CD4-positive, CD25-positive, alpha-beta regulatory T cell (primary cell): Measurements from ENCODE around the gene WDFY3. TPM values are rescaled to one million over a fixed set of nuclear protein-coding genes. Genes with fewer than 3 reads are reported as not detected.

Experiments
- ATAC-seq, 2 donors: fragments of 150-1000 bp; cut with Tn5 transposase; one replicate each; pipeline ENCODE4 v1.10.0; 2021; ENCODE audit warnings: low read depth in 2 of 2, moderate number of reproducible peaks in 2 of 2, moderate library complexity in 1 of 2
- DNase-seq, 3 donors: peaks; one replicate each; pipeline versions ENCODE4 v3.0.0 to v3.0.0-alpha.2; 2012 to 2022; ENCODE audit warnings: mixed read lengths in 1 of 3
- H3K27ac ChIP-seq: one replicate; pipeline ENCODE4 v1.7.0; 2013; ENCODE audit warnings: mild to moderate bottlenecking, low read length; ENCODE audit not compliant: insufficient read depth, poor library complexity, severe bottlenecking
- H3K27me3 ChIP-seq: one replicate; pipeline ENCODE4 v1.7.0; 2013; ENCODE audit warnings: low read length; ENCODE audit not compliant: control insufficient read depth, insufficient read depth
- H3K36me3 ChIP-seq: one replicate; pipeline ENCODE4 v1.7.0; 2013; ENCODE audit warnings: mild to moderate bottlenecking, low read length, moderate library complexity; ENCODE audit not compliant: control insufficient read depth, insufficient read depth
- H3K4me1 ChIP-seq: 2 replicates; pipeline ENCODE4 v1.7.0; 2013; ENCODE audit warnings: mild to moderate bottlenecking, low read length; ENCODE audit not compliant: insufficient read depth, control insufficient read depth, poor library complexity, severe bottlenecking
- H3K4me3 ChIP-seq: one replicate; pipeline ENCODE4 v1.7.0; 2013; ENCODE audit warnings: low read depth, mild to moderate bottlenecking, low read length, moderate library complexity
- H3K9me3 ChIP-seq, 2 experiments: 1 replicate in 1 of 2; 2 replicates in 1 of 2; pipeline ENCODE4 v1.7.0; 2013; ENCODE audit warnings: low read length in 2 of 2, mild to moderate bottlenecking in 1 of 2, moderate library complexity in 1 of 2; ENCODE audit not compliant: control insufficient read depth in 2 of 2
- H3K27ac Mint-ChIP-seq, 3 donors: one replicate each; pipeline ENCODE4 v1.8.0; 2020 to 2022; ENCODE audit warnings: mild to moderate bottlenecking in 3 of 3, mixed read lengths in 3 of 3, moderate library complexity in 2 of 3
- H3K27me3 Mint-ChIP-seq: one replicate; pipeline ENCODE4 v1.8.0; 2022; ENCODE audit warnings: mild to moderate bottlenecking, mixed read lengths
- H3K36me3 Mint-ChIP-seq: one replicate; pipeline ENCODE4 v1.8.0; 2020; ENCODE audit warnings: mixed read lengths
- H3K4me1 Mint-ChIP-seq, 4 donors: one replicate each; pipeline ENCODE4 v1.8.0; 2020 to 2022; ENCODE audit warnings: mixed read lengths in 4 of 4, mild to moderate bottlenecking in 1 of 4
- H3K4me3 Mint-ChIP-seq, 4 donors: one replicate each; pipeline ENCODE4 v1.8.0; 2020 to 2022; ENCODE audit warnings: mild to moderate bottlenecking in 4 of 4, mixed read lengths in 4 of 4, moderate library complexity in 3 of 4
- H3K9me3 Mint-ChIP-seq, 7 donors: one replicate each; pipeline ENCODE4 v1.8.0; 2020 to 2022; ENCODE audit warnings: mixed read lengths in 7 of 7, mild to moderate bottlenecking in 3 of 7, moderate library complexity in 2 of 7
- polyA plus RNA-seq, 4 donors: library from polyadenylated mRNA; unstranded; fragments of 300-500 nt; fragmentation: Illumina TruSeq; gene quantifications; one replicate each; pipeline ENCODE4 v1.2.3, GENCODE V29; 2021
- total RNA-seq: library from RNA; stranded (reverse); gene quantifications from one replicate; pipeline ENCODE4 v1.2.3, GENCODE V29; 2022

WDFY3 gene
- total and polyA plus RNA-seq, 5 donors from 2014 or later: 0.44 TPM; not detected in 4

- H3K27ac Mint-ChIP-seq: no peak overlapping the region
- H3K27me3 Mint-ChIP-seq: no peaks in the 10 kb centered on the region
- Histone ChIP-seq H3K36me3 (no peaks in the 10 kb centered on the region), H3K4me1 (no peaks in the 10 kb centered on the region), H3K9me3 (no peaks in the 10 kb centered on the region), H3K27ac (no peak overlapping the region), H3K4me3 (no peak overlapping the region), H3K27me3 (no peaks in the 10 kb centered on the region)
- H3K4me1 Mint-ChIP-seq: no peaks in the 10 kb centered on the region
- ATAC-seq (no peak), DNase-seq (no peak)
- peaks cover 0 to 4% (median 1%) of the 10 kb centered on the region in 7 donors for H3K9me3 Mint-ChIP-seq
- H3K4me3 Mint-ChIP-seq: no peak overlapping the region
- H3K36me3 Mint-ChIP-seq: no peaks in the 10 kb centered on the region
Observed at GRCh38 chr4:84977396-84977795, 10.9 kb upstream of the WDFY3 start.

GRCh38 chr4:84973856-84974255 is 7.4 kb upstream of the WDFY3 start:
- Mint-ChIP-seq H3K27ac (no peak overlapping the region), H3K4me1 (no peaks in the 10 kb centered on the region), H3K27me3 (no peaks in the 10 kb centered on the region), H3K9me3 (peaks cover 0 to 2% (median 0%) of the 10 kb centered on the region in 7 donors), H3K36me3 (no peaks in the 10 kb centered on the region), H3K4me3 (no peak overlapping the region)
- Histone ChIP-seq H3K4me3 (no peak overlapping the region), H3K9me3 (no peaks in the 10 kb centered on the region), H3K27ac (no peak overlapping the region), H3K4me1 (no peaks in the 10 kb centered on the region), H3K27me3 (peaks cover 2% of the 10 kb centered on the region), H3K36me3 (no peaks in the 10 kb centered on the region)
- DNase-seq (no peak), ATAC-seq (no peak)

- Mint-ChIP-seq H3K9me3 (peaks cover 0 to 3% (median 0%) of the 10 kb centered on the region in 7 donors), H3K36me3 (no peaks in the 10 kb centered on the region), H3K4me1 (peaks cover 0 to 10% (median 5%) of the 10 kb centered on the region in 4 donors), H3K4me3 (no peak overlapping the region), H3K27ac (no peak overlapping the region), H3K27me3 (peaks cover 12% of the 10 kb centered on the region)
- H3K9me3 ChIP-seq: no peaks in the 10 kb centered on the region
- peak in 1 of 3 donors; percentile 4 for DNase-seq
- H3K27ac ChIP-seq: no peak overlapping the region
- H3K27me3 ChIP-seq: peaks cover 9% of the 10 kb centered on the region
- no peak for ATAC-seq
- no peak overlapping the region for H3K4me3 ChIP-seq
- no peaks in the 10 kb centered on the region for H3K4me1 ChIP-seq
- H3K36me3 ChIP-seq: no peaks in the 10 kb centered on the region
Observed at GRCh38 chr4:84971319-84971932, 4.9 kb upstream of the WDFY3 start.

- Histone ChIP-seq H3K4me1 (peaks cover 5% of the 10 kb centered on the region), H3K4me3 (no peak overlapping the region), H3K36me3 (no peaks in the 10 kb centered on the region), H3K9me3 (no peaks in the 10 kb centered on the region), H3K27me3 (peaks cover 14% of the 10 kb centered on the region), H3K27ac (no peak overlapping the region)
- peaks cover 0 to 13% (median 8%) of the 10 kb centered on the region in 4 donors for H3K4me1 Mint-ChIP-seq
- peaks cover 24% of the 10 kb centered on the region for H3K27me3 Mint-ChIP-seq
- peaks cover 0 to 3% (median 0%) of the 10 kb centered on the region in 7 donors for H3K9me3 Mint-ChIP-seq
- no peak overlapping the region for H3K4me3 Mint-ChIP-seq
- H3K36me3 Mint-ChIP-seq: no peaks in the 10 kb centered on the region
- ATAC-seq (no peak), DNase-seq (no peak)
- no peak overlapping the region for H3K27ac Mint-ChIP-seq
Observed at GRCh38 chr4:84968925-84969324, 2.4 kb upstream of the WDFY3 start.

- no peak overlapping the region for H3K4me3 ChIP-seq
Observed at GRCh38 chr4:84967243-84967690, 777 bp upstream of the WDFY3 start.

GRCh38 chr4:84965553-84966381 is 723 bp downstream of the WDFY3 start:
- H3K4me3 ChIP-seq: no peak overlapping the region
- peaks cover 14% of the 10 kb centered on the region for H3K27me3 ChIP-seq
- Mint-ChIP-seq H3K9me3 (peaks cover 0 to 3% (median 0%) of the 10 kb centered on the region in 7 donors), H3K4me1 (peaks cover 0 to 13% (median 8%) of the 10 kb centered on the region in 4 donors), H3K4me3 (peak overlapping the region in 2 of 4 donors; percentile 24 to 62), H3K27me3 (peaks cover 24% of the 10 kb centered on the region), H3K36me3 (no peaks in the 10 kb centered on the region), H3K27ac (no peak overlapping the region)
- H3K36me3 ChIP-seq: no peaks in the 10 kb centered on the region
- ATAC-seq (no peak), DNase-seq (no peak)
- H3K27ac ChIP-seq: no peak overlapping the region
- H3K9me3 ChIP-seq: no peaks in the 10 kb centered on the region
- H3K4me1 ChIP-seq: peaks cover 5% of the 10 kb centered on the region

More at GRCh38 chr4:84967243-84967690, 777 bp upstream of the WDFY3 start:
- peak overlapping the region in 2 of 4 donors; percentile 77 for H3K4me3 Mint-ChIP-seq
- no peaks in the 10 kb centered on the region for H3K9me3 ChIP-seq
- DNase-seq: no peak
- no peaks in the 10 kb centered on the region for H3K36me3 ChIP-seq
- peak overlapping the region in 2 of 3 donors; percentile 3 to 23 for H3K27ac Mint-ChIP-seq
- peaks cover 5% of the 10 kb centered on the region for H3K4me1 ChIP-seq
- peaks cover 0 to 13% (median 8%) of the 10 kb centered on the region in 4 donors for H3K4me1 Mint-ChIP-seq
- peaks cover 24% of the 10 kb centered on the region for H3K27me3 Mint-ChIP-seq
- ATAC-seq: no peak
- no peaks in the 10 kb centered on the region for H3K36me3 Mint-ChIP-seq
- peaks cover 14% of the 10 kb centered on the region for H3K27me3 ChIP-seq
- peaks cover 0 to 2% (median 0%) of the 10 kb centered on the region in 7 donors for H3K9me3 Mint-ChIP-seq
- H3K27ac ChIP-seq: no peak overlapping the region

- H3K4me1 ChIP-seq: peaks cover 5% of the 10 kb centered on the region
- no peak overlapping the region for H3K27ac ChIP-seq
- Mint-ChIP-seq H3K27me3 (peaks cover 24% of the 10 kb centered on the region), H3K4me3 (peak overlapping the region in 2 of 4 donors; percentile 24 to 62), H3K27ac (no peak overlapping the region), H3K4me1 (peaks cover 0 to 13% (median 8%) of the 10 kb centered on the region in 4 donors), H3K36me3 (no peaks in the 10 kb centered on the region), H3K9me3 (peaks cover 0 to 3% (median 0%) of the 10 kb centered on the region in 7 donors)
- peaks cover 14% of the 10 kb centered on the region for H3K27me3 ChIP-seq
- H3K36me3 ChIP-seq: no peaks in the 10 kb centered on the region
- no peaks in the 10 kb centered on the region for H3K9me3 ChIP-seq
- ATAC-seq: no peak
- DNase-seq: no peak
- no peak overlapping the region for H3K4me3 ChIP-seq
Observed at GRCh38 chr4:84964995-84965552, 1.4 kb downstream of the WDFY3 start.
